Liver (tissue), 3 donors: ENCODE results near the gene MGRN1.

Experiments
- RAD21 ChIP-seq, 2 donors: IDR thresholded peaks; 2 replicates each; pipeline ENCODE4 v1.6.1; 2016; ENCODE audit warnings: antibody characterized with exemption in 2 of 2, mild to moderate bottlenecking in 2 of 2
- TF ChIP-seq, protein P1 (sequence below): fragments of 150-350 bp; IDR thresholded peaks from 2 replicates; pipeline ENCODE4 v1.5.1; 2017; ENCODE audit warnings: improper control_type of control experiment, low read depth, low read length; ENCODE audit not compliant: missing input control
- donor health status: healthy.
- donor health status: healthy.

DNA sequence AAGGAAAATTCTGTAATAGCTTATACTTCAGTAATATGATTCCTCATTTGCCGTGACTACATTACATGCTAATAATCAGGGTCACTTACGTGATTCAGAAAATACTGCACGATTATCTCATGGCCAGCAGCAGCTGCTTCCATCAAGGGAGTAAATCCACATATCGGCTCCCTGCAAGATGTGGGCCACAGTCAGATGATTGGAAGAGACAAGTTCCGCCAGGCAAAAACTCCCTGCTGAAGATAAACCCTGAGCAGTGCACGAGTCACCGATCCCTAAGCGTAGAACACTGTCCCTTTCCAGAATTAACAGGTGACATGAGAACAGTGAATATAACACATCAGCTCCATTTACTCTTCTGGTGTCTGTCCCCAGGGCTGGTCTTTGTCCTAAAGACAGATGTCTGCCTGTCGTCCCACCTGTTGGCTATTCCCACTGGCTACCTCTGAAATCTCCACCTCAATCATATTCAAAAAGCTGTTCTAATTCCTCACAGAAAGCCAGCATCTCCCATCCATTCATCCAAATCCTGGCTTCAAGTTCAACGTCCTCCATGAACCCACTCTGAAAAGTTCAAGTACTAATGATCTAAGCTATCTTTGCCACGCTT, 100.1 kb downstream of the MGRN1 start:
- TF ChIP-seq, protein P1, sequence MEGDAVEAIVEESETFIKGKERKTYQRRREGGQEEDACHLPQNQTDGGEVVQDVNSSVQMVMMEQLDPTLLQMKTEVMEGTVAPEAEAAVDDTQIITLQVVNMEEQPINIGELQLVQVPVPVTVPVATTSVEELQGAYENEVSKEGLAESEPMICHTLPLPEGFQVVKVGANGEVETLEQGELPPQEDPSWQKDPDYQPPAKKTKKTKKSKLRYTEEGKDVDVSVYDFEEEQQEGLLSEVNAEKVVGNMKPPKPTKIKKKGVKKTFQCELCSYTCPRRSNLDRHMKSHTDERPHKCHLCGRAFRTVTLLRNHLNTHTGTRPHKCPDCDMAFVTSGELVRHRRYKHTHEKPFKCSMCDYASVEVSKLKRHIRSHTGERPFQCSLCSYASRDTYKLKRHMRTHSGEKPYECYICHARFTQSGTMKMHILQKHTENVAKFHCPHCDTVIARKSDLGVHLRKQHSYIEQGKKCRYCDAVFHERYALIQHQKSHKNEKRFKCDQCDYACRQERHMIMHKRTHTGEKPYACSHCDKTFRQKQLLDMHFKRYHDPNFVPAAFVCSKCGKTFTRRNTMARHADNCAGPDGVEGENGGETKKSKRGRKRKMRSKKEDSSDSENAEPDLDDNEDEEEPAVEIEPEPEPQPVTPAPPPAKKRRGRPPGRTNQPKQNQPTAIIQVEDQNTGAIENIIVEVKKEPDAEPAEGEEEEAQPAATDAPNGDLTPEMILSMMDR: no peak
- TF ChIP-seq RAD21 (IDR thresholded peaks at IDR 0.05): no peak
